ENCODE measurements around the gene HRAS. TPM values are rescaled to one million over a fixed set of nuclear protein-coding genes. Genes with fewer than 3 reads are reported as not detected.

HRAS gene
- total and polyA plus RNA-seq, 4 donors = 4.7 to 17.4 (median 10.9) TPM

- H3K27ac ChIP-seq (ENCODE audit: low read depth in 1 of 2, low read length in 2 of 2) = peak overlapping the region; percentile 74 to 84
- TF ChIP-seq SP1 (IDR thresholded peaks at IDR 0.05) (no peak), NR2F2 (IDR thresholded peaks at IDR 0.05) (no peak), FOXA2 (IDR thresholded peaks at IDR 0.05) (no peak), TAF1 (conservative IDR thresholded peaks at IDR 0.05) (no peak), GABPA (IDR thresholded peaks at IDR 0.05 in 1 of 2, conservative IDR thresholded peaks at IDR 0.05 in 1 of 2) (no peak), HNF4G (IDR thresholded peaks at IDR 0.05) (no peak), YY1 (IDR thresholded peaks at IDR 0.05) (no peak), RAD21 (IDR thresholded peaks at IDR 0.05) (no peak), REST (IDR thresholded peaks at IDR 0.05) (no peak), JUND (IDR thresholded peaks at IDR 0.05) (no peak), EGR1 (IDR thresholded peaks at IDR 0.05; ENCODE audit: low read depth in 2 of 2) (no peak)
- TF ChIP-seq, protein P1, sequence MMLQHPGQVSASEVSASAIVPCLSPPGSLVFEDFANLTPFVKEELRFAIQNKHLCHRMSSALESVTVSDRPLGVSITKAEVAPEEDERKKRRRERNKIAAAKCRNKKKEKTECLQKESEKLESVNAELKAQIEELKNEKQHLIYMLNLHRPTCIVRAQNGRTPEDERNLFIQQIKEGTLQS (IDR thresholded peaks at IDR 0.05) = no peak
- TF ChIP-seq, protein P2, sequence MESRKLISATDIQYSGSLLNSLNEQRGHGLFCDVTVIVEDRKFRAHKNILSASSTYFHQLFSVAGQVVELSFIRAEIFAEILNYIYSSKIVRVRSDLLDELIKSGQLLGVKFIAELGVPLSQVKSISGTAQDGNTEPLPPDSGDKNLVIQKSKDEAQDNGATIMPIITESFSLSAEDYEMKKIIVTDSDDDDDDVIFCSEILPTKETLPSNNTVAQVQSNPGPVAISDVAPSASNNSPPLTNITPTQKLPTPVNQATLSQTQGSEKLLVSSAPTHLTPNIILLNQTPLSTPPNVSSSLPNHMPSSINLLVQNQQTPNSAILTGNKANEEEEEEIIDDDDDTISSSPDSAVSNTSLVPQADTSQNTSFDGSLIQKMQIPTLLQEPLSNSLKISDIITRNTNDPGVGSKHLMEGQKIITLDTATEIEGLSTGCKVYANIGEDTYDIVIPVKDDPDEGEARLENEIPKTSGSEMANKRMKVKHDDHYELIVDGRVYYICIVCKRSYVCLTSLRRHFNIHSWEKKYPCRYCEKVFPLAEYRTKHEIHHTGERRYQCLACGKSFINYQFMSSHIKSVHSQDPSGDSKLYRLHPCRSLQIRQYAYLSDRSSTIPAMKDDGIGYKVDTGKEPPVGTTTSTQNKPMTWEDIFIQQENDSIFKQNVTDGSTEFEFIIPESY (IDR thresholded peaks at IDR 0.05) = no peak
- H3K9me3 ChIP-seq (ENCODE audit: control insufficient read depth in 4 of 4, low read length in 3 of 4) = no peaks in the 10 kb centered on the region
- peaks cover 2 to 22% (median 13%) of the 10 kb centered on the region in 4 donors for H3K4me1 ChIP-seq (ENCODE audit: control insufficient read depth in 4 of 4, insufficient read depth in 4 of 4, low read length in 3 of 4)
- peak overlapping the region in 2 of 3 donors; percentile 1 to 90 for H3K4me3 ChIP-seq (ENCODE audit: low read depth in 1 of 3, low read length in 3 of 3)
- H3K9ac ChIP-seq (ENCODE audit: low read depth in 1 of 2, low read length in 2 of 2) = peak overlapping the region in 1 of 2 donors; percentile 9
- H3K36me3 ChIP-seq (ENCODE audit: control insufficient read depth in 4 of 4, insufficient read depth in 3 of 4, low read depth in 1 of 4, low read length in 3 of 4) = peaks cover 0 to 8% (median 4%) of the 10 kb centered on the region in 4 donors
- no peak for DNase-seq (ENCODE audit: low spot score)
- 22% methylated on average over 41 of the region's 41 CpGs for WGBS
- H3K27me3 ChIP-seq (ENCODE audit: control insufficient read depth in 4 of 4, insufficient read depth in 4 of 4, low read length in 3 of 4) = no peaks in the 10 kb centered on the region
Observed at GRCh38 chr11:567629-568292, 32.4 kb upstream of the HRAS start.

DNA sequence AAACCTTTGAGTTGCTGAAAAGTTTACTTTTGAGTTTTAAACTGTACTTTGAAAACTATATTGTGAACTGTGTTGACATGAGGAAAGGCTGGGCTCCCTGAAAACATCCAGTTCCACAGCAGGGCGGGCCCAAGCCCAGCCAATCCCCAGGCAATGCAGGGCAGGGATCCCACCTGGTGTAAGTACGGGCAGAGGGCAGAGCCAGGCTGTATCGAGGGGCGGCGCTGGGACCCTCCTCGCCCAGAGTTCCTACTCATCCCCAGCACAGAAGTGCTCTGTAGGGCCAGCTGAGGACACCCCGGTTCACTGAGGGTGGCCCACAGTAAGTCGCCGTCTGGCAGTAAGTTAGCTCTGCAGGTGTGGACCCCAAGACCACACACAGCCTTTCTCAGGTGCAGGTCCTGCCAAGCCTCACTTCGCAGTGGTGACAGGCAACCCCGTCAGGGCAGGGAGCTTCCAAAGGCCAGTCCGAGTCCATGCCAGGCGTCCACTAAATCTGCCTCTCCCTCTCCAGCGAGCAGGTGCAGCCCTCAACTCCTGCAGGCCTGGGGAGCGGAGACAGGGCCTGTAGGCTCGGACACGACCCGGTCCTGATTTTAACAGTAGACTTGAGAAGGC lies 31.7 kb upstream of the HRAS start:
- WGBS = 78% methylated on average over 18 of the region's 18 CpGs
- Histone ChIP-seq H3K4me1 (ENCODE audit: control insufficient read depth in 4 of 4, insufficient read depth in 4 of 4, low read length in 3 of 4) (peaks cover 6 to 29% (median 18%) of the 10 kb centered on the region in 4 donors), H3K4me3 (ENCODE audit: low read depth in 1 of 3, low read length in 3 of 3) (peak overlapping the region in 1 of 3 donors; percentile 90), H3K9ac (ENCODE audit: low read depth in 1 of 2, low read length in 2 of 2) (no peak overlapping the region), H3K9me3 (ENCODE audit: control insufficient read depth in 4 of 4, low read length in 3 of 4) (no peaks in the 10 kb centered on the region), H3K27ac (ENCODE audit: low read depth in 1 of 2, low read length in 2 of 2) (peak overlapping the region; percentile 74 to 84), H3K27me3 (ENCODE audit: control insufficient read depth in 4 of 4, insufficient read depth in 4 of 4, low read length in 3 of 4) (no peaks in the 10 kb centered on the region), H3K36me3 (ENCODE audit: control insufficient read depth in 4 of 4, insufficient read depth in 3 of 4, low read depth in 1 of 4, low read length in 3 of 4) (peaks cover 0 to 8% (median 6%) of the 10 kb centered on the region in 4 donors)
- DNase-seq (ENCODE audit: low spot score) = no peak
- TF ChIP-seq, protein P3, sequence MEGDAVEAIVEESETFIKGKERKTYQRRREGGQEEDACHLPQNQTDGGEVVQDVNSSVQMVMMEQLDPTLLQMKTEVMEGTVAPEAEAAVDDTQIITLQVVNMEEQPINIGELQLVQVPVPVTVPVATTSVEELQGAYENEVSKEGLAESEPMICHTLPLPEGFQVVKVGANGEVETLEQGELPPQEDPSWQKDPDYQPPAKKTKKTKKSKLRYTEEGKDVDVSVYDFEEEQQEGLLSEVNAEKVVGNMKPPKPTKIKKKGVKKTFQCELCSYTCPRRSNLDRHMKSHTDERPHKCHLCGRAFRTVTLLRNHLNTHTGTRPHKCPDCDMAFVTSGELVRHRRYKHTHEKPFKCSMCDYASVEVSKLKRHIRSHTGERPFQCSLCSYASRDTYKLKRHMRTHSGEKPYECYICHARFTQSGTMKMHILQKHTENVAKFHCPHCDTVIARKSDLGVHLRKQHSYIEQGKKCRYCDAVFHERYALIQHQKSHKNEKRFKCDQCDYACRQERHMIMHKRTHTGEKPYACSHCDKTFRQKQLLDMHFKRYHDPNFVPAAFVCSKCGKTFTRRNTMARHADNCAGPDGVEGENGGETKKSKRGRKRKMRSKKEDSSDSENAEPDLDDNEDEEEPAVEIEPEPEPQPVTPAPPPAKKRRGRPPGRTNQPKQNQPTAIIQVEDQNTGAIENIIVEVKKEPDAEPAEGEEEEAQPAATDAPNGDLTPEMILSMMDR (IDR thresholded peaks at IDR 0.05; ENCODE audit: low read depth, low read length, missing input control) = no peak
- TF ChIP-seq FOXA2 (IDR thresholded peaks at IDR 0.05) (no peak), NR2F2 (IDR thresholded peaks at IDR 0.05) (no peak), TAF1 (conservative IDR thresholded peaks at IDR 0.05) (no peak), RXRA (IDR thresholded peaks at IDR 0.05) (no peak), EGR1 (IDR thresholded peaks at IDR 0.05; ENCODE audit: low read depth in 2 of 2) (no peak), JUND (IDR thresholded peaks at IDR 0.05) (no peak), HNF4A (conservative IDR thresholded peaks at IDR 0.05) (no peak), HNF4G (IDR thresholded peaks at IDR 0.05) (no peak), RAD21 (IDR thresholded peaks at IDR 0.05) (no peak), REST (IDR thresholded peaks at IDR 0.05) (no peak)
- TF ChIP-seq, protein P1 (IDR thresholded peaks at IDR 0.05) = no peak

Data from liver (tissue), 9 donors.